HEK293 (cell line): ENCODE measurements around the gene CABLES2.
A peak's percentile ranks its signal among the peaks of the same experiment; 100 is the strongest.

ENCODE experiments used
- CTCF ChIA-PET: fragments of 350-600 bp; formaldehyde crosslinking; extraction: SDS; loops from one replicate; lab custom pipeline; 2021; ENCODE audit warnings: antibody characterized with exemption; lab: Yijun Ruan, JAX
- POLR2A ChIA-PET: fragments of 300-600 bp; formaldehyde crosslinking; extraction: SDS; loops from one replicate; lab custom pipeline; 2020; ENCODE audit warnings: antibody characterized with exemption, inconsistent platforms; lab: Yijun Ruan, JAX
- H3K27ac ChIP-seq: fragments of 200-500 bp; sonication (Bioruptor generic); 2 replicates; pipeline ENCODE4 v1.5.1; 2014; ENCODE audit warnings: low read depth, low read length, control low read depth, inconsistent platforms; ENCODE audit errors: extremely low read depth
- H3K36me3 ChIP-seq, 2 experiments: fragments of 200-500 bp in 1 of 2; sonication (Bioruptor generic) in 1 of 2; 1 replicate in 1 of 2; 2 replicates in 1 of 2; pipeline ENCODE4 v1.5.1; 2014 to 2017; ENCODE audit warnings: inconsistent platforms in 2 of 2, low read length in 2 of 2; ENCODE audit not compliant: control insufficient read depth in 2 of 2, insufficient read depth in 1 of 2
- H3K4me1 ChIP-seq: fragments of 200-500 bp; sonication (Bioruptor generic); 2 replicates; pipeline ENCODE4 v1.5.1; 2014; ENCODE audit warnings: mild to moderate bottlenecking, low read length, inconsistent platforms; ENCODE audit not compliant: control insufficient read depth, insufficient read depth
- H3K4me3 ChIP-seq: 2 replicates; pipeline ENCODE4 v1.5.1; 2011; ENCODE audit warnings: low read depth, mild to moderate bottlenecking, control low read depth, low read length, moderate library complexity
- H3K9me3 ChIP-seq: fragments of 200-500 bp; sonication (Bioruptor generic); 2 replicates; pipeline ENCODE4 v1.5.1; 2014; ENCODE audit warnings: low read depth, low read length, inconsistent platforms; ENCODE audit not compliant: control insufficient read depth, insufficient read depth
- KLF16 ChIP-seq: fragments of 450-650 bp; formaldehyde crosslinking; IDR thresholded peaks from 2 replicates; pipeline ENCODE4 v1.5.1; 2017; ENCODE audit warnings: missing biosample characterization, missing genetic modification characterization
- KLF8 ChIP-seq: fragments of 450-650 bp; formaldehyde crosslinking; IDR thresholded peaks from 2 replicates; pipeline ENCODE4 v1.5.1; 2016; ENCODE audit warnings: missing biosample characterization, missing genetic modification characterization
- PRDM1 ChIP-seq: fragments of 450-650 bp; formaldehyde crosslinking; IDR thresholded peaks from 2 replicates; pipeline ENCODE4; 2016; ENCODE audit warnings: missing biosample characterization, missing genetic modification characterization
- SP2 ChIP-seq: fragments of 450-650 bp; formaldehyde crosslinking; IDR thresholded peaks from 2 replicates; pipeline ENCODE4 v1.5.1; 2016; ENCODE audit warnings: missing biosample characterization, missing genetic modification characterization
- ZBTB17 ChIP-seq: fragments of 450-650 bp; formaldehyde crosslinking; IDR thresholded peaks from 2 replicates; pipeline ENCODE4 v1.5.1; 2016; ENCODE audit warnings: missing biosample characterization, missing genetic modification characterization
- ZBTB21 ChIP-seq: fragments of 450-650 bp; formaldehyde crosslinking; IDR thresholded peaks from 2 replicates; pipeline ENCODE4 v1.5.1; 2017; ENCODE audit warnings: missing biosample characterization, missing genetic modification characterization
- ZBTB48 ChIP-seq: fragments of 450-650 bp; formaldehyde crosslinking; IDR thresholded peaks from 2 replicates; pipeline ENCODE4 v1.5.1; 2016; ENCODE audit warnings: missing biosample characterization, missing genetic modification characterization
- ZNF214 ChIP-seq: fragments of 450-650 bp; formaldehyde crosslinking; IDR thresholded peaks from 2 replicates; pipeline ENCODE4 v1.5.1; 2017; ENCODE audit warnings: missing biosample characterization, mild to moderate bottlenecking, missing genetic modification characterization, borderline replicate concordance
- ZNF354C ChIP-seq: fragments of 450-650 bp; formaldehyde crosslinking; IDR thresholded peaks from 2 replicates; pipeline ENCODE4 v1.5.1; 2016; ENCODE audit warnings: missing biosample characterization, missing genetic modification characterization, low read depth, borderline replicate concordance
- ZNF391 ChIP-seq: fragments of 450-650 bp; formaldehyde crosslinking; IDR thresholded peaks from 2 replicates; pipeline ENCODE4 v1.5.1; 2016; ENCODE audit warnings: low read depth, missing biosample characterization, missing genetic modification characterization, borderline replicate concordance
- ZNF404 ChIP-seq: fragments of 450-650 bp; formaldehyde crosslinking; IDR thresholded peaks from 2 replicates; pipeline ENCODE4 v1.5.1; 2017; ENCODE audit warnings: missing biosample characterization, missing genetic modification characterization
- ZNF423 ChIP-seq: fragments of 450-650 bp; formaldehyde crosslinking; IDR thresholded peaks from 2 replicates; pipeline ENCODE4 v1.5.1; 2016; ENCODE audit warnings: missing biosample characterization, missing genetic modification characterization
- ZNF561 ChIP-seq: fragments of 450-650 bp; IDR thresholded peaks from 2 replicates; pipeline ENCODE4 v1.5.1; 2018; ENCODE audit warnings: missing biosample characterization, missing genetic modification characterization, borderline replicate concordance
- ZNF585B ChIP-seq: fragments of 450-650 bp; formaldehyde crosslinking; IDR thresholded peaks from 2 replicates; pipeline ENCODE4 v1.5.1; 2016; ENCODE audit warnings: missing biosample characterization, missing genetic modification characterization
- ZNF610 ChIP-seq: fragments of 450-650 bp; formaldehyde crosslinking; IDR thresholded peaks from 2 replicates; pipeline ENCODE4 v1.5.1; 2016; ENCODE audit warnings: missing biosample characterization, missing genetic modification characterization, borderline replicate concordance
- ZNF658 ChIP-seq: fragments of 450-650 bp; formaldehyde crosslinking; IDR thresholded peaks from 2 replicates; pipeline ENCODE4; 2016; ENCODE audit warnings: missing biosample characterization, missing genetic modification characterization
- TF ChIP-seq, protein P1 (sequence below): fragments of 450-650 bp; formaldehyde crosslinking; IDR thresholded peaks from 2 replicates; pipeline ENCODE4 v1.5.1; 2016; ENCODE audit warnings: missing biosample characterization, missing genetic modification characterization, borderline replicate concordance
- TF ChIP-seq, protein P2 (sequence below): fragments of 450-650 bp; formaldehyde crosslinking; conservative IDR thresholded peaks from 2 replicates; pipeline ENCODE4 v1.5.1; 2016; ENCODE audit warnings: low read depth, missing biosample characterization, missing genetic modification characterization
- TF ChIP-seq, protein P3 (sequence below): fragments of 450-650 bp; formaldehyde crosslinking; IDR thresholded peaks from 2 replicates; pipeline ENCODE4 v1.5.1; 2017; ENCODE audit warnings: missing biosample characterization, missing genetic modification characterization
- TF ChIP-seq, protein P4 (sequence below): fragments of 450-650 bp; formaldehyde crosslinking; IDR thresholded peaks from 2 replicates; pipeline ENCODE4 v1.5.1; 2016; ENCODE audit warnings: missing biosample characterization, missing genetic modification characterization
- TF ChIP-seq, protein P5 (sequence below): IDR thresholded peaks from 2 replicates; pipeline ENCODE4 v1.6.1; 2011; ENCODE audit warnings: mild to moderate bottlenecking, low read depth, low read length, borderline replicate concordance
- TF ChIP-seq, protein P6 (sequence below): fragments of 450-650 bp; formaldehyde crosslinking; IDR thresholded peaks from 2 replicates; pipeline ENCODE4 v1.5.1; 2016; ENCODE audit warnings: missing biosample characterization, missing genetic modification characterization
- TF ChIP-seq, protein P7 (sequence below): fragments of 450-650 bp; IDR thresholded peaks from 2 replicates; pipeline ENCODE4 v1.5.1; 2018; ENCODE audit warnings: missing biosample characterization, mild to moderate bottlenecking, missing genetic modification characterization

Gene CABLES2

DNA sequence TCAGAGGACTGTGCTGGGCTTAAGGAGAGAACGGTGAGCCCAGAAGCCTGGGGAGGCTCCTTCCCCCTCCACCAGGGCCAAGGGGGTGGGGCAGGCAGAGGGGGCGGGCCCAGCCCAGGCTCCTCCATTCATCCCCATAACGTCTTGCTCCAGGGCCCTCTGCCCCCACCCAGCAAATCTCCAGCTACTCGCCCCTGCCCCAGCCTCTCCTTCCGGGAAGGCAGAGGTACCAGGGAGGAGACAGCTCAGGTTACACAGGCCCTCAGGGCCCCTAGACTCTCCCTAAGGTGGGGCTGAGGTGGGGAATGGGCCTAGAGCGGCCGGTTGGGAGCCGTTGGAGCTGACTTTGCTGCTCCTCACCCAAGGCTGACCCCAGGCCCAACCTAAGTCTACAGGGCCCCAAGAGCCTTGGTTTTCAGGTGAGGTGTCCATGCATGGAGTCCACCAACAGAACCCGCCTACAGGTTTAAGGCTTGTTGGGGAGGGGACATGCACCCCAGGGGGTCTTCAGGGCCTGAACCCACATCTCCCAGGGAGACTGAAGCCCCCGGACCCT is 41.2 kb downstream of the CABLES2 start:
- H3K9me3 ChIP-seq = no peaks in the 10 kb centered on the region
- H3K27ac ChIP-seq = peak overlapping the region; percentile 89
- H3K4me3 ChIP-seq = peak overlapping the region; percentile 67
- ChIA-PET CTCF (interaction anchor here (0.6 to 1.4 kb wide), 4 partner anchors 8 to 17 kb away, joined by 3 to 4 read pairs (median 3); no protein-coding TSS in a partner anchor), POLR2A (interaction anchor here (0.9 to 2.8 kb wide), 11 partner anchors 9 to 442 kb away, joined by 3 to 24 read pairs (median 3); partner anchors contain the start of gene RPS21)
- peaks cover 0 to 13% of the 10 kb centered on the region in 2 experiments; a peak in 1 of 3 replicates for H3K36me3 ChIP-seq
- H3K4me1 ChIP-seq = peaks cover 34% of the 10 kb centered on the region
- TF ChIP-seq ZNF585B (tag by site-specific recombination) = no peak
- TF ChIP-seq, protein P1, sequence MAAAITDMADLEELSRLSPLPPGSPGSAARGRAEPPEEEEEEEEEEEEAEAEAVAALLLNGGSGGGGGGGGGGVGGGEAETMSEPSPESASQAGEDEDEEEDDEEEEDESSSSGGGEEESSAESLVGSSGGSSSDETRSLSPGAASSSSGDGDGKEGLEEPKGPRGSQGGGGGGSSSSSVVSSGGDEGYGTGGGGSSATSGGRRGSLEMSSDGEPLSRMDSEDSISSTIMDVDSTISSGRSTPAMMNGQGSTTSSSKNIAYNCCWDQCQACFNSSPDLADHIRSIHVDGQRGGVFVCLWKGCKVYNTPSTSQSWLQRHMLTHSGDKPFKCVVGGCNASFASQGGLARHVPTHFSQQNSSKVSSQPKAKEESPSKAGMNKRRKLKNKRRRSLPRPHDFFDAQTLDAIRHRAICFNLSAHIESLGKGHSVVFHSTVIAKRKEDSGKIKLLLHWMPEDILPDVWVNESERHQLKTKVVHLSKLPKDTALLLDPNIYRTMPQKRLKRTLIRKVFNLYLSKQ (tag by site-specific recombination) = no peak
- no peak for TF ChIP-seq ZNF354C (tag by site-specific recombination)
- TF ChIP-seq PRDM1 = no peak
- TF ChIP-seq ZNF610 (tag by site-specific recombination) = no peak
- no peak for TF ChIP-seq ZBTB21
- TF ChIP-seq, protein P2, sequence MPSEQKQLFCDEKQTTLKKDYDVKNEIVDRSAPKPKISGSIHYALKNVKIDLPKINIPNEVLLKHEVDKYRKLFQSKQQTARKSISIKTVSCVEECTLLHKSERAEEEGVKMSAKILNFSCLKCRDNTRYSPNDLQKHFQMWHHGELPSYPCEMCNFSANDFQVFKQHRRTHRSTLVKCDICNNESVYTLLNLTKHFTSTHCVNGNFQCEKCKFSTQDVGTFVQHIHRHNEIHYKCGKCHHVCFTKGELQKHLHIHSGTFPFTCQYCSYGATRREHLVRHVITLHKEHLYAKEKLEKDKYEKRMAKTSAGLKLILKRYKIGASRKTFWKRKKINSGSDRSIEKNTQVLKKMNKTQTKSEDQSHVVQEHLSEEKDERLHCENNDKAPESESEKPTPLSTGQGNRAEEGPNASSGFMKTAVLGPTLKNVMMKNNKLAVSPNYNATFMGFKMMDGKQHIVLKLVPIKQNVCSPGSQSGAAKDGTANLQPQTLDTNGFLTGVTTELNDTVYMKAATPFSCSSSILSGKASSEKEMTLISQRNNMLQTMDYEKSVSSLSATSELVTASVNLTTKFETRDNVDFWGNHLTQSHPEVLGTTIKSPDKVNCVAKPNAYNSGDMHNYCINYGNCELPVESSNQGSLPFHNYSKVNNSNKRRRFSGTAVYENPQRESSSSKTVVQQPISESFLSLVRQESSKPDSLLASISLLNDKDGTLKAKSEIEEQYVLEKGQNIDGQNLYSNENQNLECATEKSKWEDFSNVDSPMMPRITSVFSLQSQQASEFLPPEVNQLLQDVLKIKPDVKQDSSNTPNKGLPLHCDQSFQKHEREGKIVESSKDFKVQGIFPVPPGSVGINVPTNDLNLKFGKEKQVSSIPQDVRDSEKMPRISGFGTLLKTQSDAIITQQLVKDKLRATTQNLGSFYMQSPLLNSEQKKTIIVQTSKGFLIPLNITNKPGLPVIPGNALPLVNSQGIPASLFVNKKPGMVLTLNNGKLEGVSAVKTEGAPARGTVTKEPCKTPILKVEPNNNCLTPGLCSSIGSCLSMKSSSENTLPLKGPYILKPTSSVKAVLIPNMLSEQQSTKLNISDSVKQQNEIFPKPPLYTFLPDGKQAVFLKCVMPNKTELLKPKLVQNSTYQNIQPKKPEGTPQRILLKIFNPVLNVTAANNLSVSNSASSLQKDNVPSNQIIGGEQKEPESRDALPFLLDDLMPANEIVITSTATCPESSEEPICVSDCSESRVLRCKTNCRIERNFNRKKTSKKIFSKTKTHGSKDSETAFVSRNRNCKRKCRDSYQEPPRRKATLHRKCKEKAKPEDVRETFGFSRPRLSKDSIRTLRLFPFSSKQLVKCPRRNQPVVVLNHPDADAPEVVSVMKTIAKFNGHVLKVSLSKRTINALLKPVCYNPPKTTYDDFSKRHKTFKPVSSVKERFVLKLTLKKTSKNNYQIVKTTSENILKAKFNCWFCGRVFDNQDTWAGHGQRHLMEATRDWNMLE (tag by site-specific recombination) = no peak
- peak; percentile 93 for TF ChIP-seq ZBTB48 (tag by site-specific recombination)
- TF ChIP-seq, protein P3, sequence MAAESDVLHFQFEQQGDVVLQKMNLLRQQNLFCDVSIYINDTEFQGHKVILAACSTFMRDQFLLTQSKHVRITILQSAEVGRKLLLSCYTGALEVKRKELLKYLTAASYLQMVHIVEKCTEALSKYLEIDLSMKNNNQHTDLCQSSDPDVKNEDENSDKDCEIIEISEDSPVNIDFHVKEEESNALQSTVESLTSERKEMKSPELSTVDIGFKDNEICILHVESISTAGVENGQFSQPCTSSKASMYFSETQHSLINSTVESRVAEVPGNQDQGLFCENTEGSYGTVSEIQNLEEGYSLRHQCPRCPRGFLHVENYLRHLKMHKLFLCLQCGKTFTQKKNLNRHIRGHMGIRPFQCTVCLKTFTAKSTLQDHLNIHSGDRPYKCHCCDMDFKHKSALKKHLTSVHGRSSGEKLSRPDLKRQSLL = no peak
- 0 out of 2 replicates have a peak, but pooled peaks have one; percentile 40 for TF ChIP-seq KLF16 (tag by site-specific recombination)
- TF ChIP-seq ZNF404 = no peak
- peak; percentile 30 for TF ChIP-seq SP2 (tag by site-specific recombination)
- no peak for TF ChIP-seq ZNF214
- TF ChIP-seq, protein P4, sequence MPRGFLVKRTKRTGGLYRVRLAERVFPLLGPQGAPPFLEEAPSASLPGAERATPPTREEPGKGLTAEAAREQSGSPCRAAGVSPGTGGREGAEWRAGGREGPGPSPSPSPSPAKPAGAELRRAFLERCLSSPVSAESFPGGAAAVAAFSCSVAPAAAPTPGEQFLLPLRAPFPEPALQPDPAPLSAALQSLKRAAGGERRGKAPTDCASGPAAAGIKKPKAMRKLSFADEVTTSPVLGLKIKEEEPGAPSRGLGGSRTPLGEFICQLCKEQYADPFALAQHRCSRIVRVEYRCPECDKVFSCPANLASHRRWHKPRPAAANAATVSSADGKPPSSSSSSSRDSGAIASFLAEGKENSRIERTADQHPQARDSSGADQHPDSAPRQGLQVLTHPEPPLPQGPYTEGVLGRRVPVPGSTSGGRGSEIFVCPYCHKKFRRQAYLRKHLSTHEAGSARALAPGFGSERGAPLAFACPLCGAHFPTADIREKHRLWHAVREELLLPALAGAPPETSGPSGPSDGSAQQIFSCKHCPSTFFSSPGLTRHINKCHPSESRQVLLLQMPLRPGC (tag by site-specific recombination) = no peak
- peak; percentile 91 for TF ChIP-seq ZNF423 (tag by site-specific recombination)
- TF ChIP-seq ZBTB17 (tag by site-specific recombination) = peak; percentile 25; the same call in 1 of the 2 replicates
- no peak for TF ChIP-seq ZNF658 (tag by site-specific recombination)
- TF ChIP-seq ZNF391 (tag by site-specific recombination) = peak; percentile 71; the same call in 1 of the 2 replicates
- peak; percentile 53 for TF ChIP-seq KLF8
- TF ChIP-seq, protein P5, sequence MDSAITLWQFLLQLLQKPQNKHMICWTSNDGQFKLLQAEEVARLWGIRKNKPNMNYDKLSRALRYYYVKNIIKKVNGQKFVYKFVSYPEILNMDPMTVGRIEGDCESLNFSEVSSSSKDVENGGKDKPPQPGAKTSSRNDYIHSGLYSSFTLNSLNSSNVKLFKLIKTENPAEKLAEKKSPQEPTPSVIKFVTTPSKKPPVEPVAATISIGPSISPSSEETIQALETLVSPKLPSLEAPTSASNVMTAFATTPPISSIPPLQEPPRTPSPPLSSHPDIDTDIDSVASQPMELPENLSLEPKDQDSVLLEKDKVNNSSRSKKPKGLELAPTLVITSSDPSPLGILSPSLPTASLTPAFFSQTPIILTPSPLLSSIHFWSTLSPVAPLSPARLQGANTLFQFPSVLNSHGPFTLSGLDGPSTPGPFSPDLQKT = no peak
- TF ChIP-seq ZNF561 = peak; percentile 47; the same call in 1 of the 2 replicates
- TF ChIP-seq, protein P6, sequence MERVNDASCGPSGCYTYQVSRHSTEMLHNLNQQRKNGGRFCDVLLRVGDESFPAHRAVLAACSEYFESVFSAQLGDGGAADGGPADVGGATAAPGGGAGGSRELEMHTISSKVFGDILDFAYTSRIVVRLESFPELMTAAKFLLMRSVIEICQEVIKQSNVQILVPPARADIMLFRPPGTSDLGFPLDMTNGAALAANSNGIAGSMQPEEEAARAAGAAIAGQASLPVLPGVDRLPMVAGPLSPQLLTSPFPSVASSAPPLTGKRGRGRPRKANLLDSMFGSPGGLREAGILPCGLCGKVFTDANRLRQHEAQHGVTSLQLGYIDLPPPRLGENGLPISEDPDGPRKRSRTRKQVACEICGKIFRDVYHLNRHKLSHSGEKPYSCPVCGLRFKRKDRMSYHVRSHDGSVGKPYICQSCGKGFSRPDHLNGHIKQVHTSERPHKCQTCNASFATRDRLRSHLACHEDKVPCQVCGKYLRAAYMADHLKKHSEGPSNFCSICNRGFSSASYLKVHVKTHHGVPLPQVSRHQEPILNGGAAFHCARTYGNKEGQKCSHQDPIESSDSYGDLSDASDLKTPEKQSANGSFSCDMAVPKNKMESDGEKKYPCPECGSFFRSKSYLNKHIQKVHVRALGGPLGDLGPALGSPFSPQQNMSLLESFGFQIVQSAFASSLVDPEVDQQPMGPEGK (tag by site-specific recombination) = peak; percentile 86
- TF ChIP-seq, protein P7, sequence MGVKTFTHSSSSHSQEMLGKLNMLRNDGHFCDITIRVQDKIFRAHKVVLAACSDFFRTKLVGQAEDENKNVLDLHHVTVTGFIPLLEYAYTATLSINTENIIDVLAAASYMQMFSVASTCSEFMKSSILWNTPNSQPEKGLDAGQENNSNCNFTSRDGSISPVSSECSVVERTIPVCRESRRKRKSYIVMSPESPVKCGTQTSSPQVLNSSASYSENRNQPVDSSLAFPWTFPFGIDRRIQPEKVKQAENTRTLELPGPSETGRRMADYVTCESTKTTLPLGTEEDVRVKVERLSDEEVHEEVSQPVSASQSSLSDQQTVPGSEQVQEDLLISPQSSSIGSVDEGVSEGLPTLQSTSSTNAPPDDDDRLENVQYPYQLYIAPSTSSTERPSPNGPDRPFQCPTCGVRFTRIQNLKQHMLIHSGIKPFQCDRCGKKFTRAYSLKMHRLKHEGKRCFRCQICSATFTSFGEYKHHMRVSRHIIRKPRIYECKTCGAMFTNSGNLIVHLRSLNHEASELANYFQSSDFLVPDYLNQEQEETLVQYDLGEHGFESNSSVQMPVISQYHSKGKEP (tag by site-specific recombination) = no peak
